ENCODE results near the gene IP6K3. TPM values are rescaled to one million over a fixed set of nuclear protein-coding genes. Genes with fewer than 3 reads are reported as not detected.

The IP6K3 gene
- polyA plus RNA-seq, 1 donor (not counting 4 experiments of a cell fraction or from before 2014, with no cell fraction given), result not detected

DNA sequence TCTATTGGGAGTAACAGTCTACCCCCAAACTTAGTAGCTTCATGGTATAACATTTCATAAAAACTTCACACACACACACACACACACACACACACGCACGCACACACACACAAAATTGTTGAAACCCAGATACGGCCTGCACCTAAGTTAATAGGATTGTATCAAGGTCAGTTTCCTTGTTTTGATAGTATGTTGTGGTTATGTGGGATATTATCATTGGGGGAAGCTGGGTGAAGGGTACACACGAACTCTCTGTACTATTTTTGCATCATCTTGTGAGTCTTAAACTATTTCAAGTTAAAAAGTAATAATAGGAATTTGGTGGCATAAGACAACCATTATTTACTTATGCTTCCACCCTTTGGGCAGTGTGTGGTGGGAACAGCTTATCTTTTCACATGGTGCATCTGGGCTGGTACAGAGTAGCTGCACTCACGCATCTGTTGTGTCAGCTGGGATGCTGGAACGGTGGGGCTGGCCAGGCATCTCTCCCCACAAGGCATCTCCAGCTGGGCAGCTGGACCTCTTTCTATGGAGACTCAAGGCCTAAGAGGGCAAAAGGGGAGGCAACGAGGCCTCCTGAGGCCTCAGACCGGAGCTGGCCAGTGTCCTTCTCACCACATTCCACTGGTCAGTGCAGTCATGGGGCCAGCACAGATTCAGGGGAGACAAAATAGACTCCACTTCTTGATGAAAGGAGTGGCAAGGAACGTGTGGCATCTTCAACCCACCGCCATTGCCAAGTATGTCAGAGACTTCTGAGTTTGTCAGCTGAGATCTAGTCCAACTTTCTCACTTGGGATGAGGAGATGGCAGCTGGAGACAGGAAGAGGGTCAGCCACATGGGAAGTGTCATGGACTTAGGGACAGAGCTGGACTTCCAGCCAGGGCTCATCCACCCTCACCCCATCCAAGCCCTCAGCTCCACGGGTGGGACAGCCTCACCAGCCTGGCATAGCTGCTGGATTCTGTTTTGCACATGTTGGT is 20.5 kb upstream of the IP6K3 start:
- peaks cover 0 to 3% of the 10 kb centered on the region in 2 experiments for H3K36me3 ChIP-seq (ENCODE audit: control insufficient read depth in 2 of 2, extremely low read depth in 1 of 2, insufficient read depth in 2 of 2, low read length in 2 of 2)
- no peaks in the 10 kb centered on the region for H3K9me3 ChIP-seq (ENCODE audit: control insufficient read depth, low read depth, low read length)
- peaks cover 12% of the 10 kb centered on the region for H3K27me3 ChIP-seq (ENCODE audit: control insufficient read depth, extremely low read depth, insufficient read depth, low read length)
- FAIRE-seq (no peak), DNase-seq (ENCODE audit: low read depth, low spot score) (no peak)
- no peak overlapping the region for H2AFZ ChIP-seq (ENCODE audit: control insufficient read depth, low read length)
- no peak overlapping the region for H3K9ac ChIP-seq (ENCODE audit: control insufficient read depth, extremely low read depth, insufficient read depth, low read length)
- no peak overlapping the region for H3K4me2 ChIP-seq (ENCODE audit: control insufficient read depth, extremely low read depth, insufficient read depth, low read depth, low read length)
- H3K4me1 ChIP-seq (ENCODE audit: control insufficient read depth, extremely low read depth, insufficient read depth, low read length), result peaks cover 14% of the 10 kb centered on the region
- dilution Hi-C loops (cut with MboI; ENCODE audit: extremely low pct_ligation_motif_present, low sequenced_read_pairs), result no loop called here
- H4K20me1 ChIP-seq (ENCODE audit: control insufficient read depth, extremely low read depth, insufficient read depth, low read length), result no peaks in the 10 kb centered on the region
- TF ChIP-seq CTCF (optimal IDR thresholded peaks at IDR 0.05 in 1 of 3, IDR thresholded peaks at IDR 0.05 in 1 of 3, conservative IDR thresholded peaks at IDR 0.05 in 1 of 3; ENCODE audit: extremely low read depth in 1 of 3, insufficient read depth in 2 of 3, low read length in 3 of 3) (no peak), EZH2 (IDR thresholded peaks at IDR 0.05; ENCODE audit: low read length) (no peak)
- no peak overlapping the region for H3K4me3 ChIP-seq (ENCODE audit: control insufficient read depth in 2 of 3, extremely low read depth in 1 of 3, insufficient read depth in 2 of 3, low read depth in 1 of 3, low read length in 3 of 3)
- H3K79me2 ChIP-seq (ENCODE audit: control insufficient read depth, insufficient read depth, low read length), result no peaks in the 10 kb centered on the region
- H3K27ac ChIP-seq (ENCODE audit: control insufficient read depth, insufficient read depth, low read length), result no peak overlapping the region
- no peaks in the 10 kb centered on the region for H3K9me1 ChIP-seq (ENCODE audit: control insufficient read depth, extremely low read depth, insufficient read depth, low read length)

DNA sequence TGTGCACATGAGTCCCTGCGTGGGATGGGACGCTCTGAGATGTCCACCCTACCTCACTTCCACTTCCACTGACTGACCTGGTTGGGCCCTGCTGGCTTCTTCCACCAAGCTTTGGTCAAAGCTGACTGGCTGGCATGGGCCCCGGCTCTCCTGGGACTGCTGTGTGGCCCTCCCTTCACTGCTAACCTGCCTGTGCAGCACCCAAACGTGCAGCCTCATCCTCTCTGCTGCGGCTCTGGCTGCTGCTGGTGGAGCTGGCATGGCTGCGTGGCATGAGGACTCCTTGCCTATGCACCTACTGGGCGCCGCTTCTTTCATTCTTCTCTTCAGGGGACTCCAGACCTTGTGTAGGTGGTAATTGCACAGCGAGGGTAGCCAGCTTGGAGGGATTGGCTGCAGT is 18.7 kb upstream of the IP6K3 start:
- H3K27me3 ChIP-seq (ENCODE audit: control insufficient read depth, extremely low read depth, insufficient read depth, low read length), result peaks cover 12% of the 10 kb centered on the region
- dilution Hi-C loops (cut with MboI; ENCODE audit: extremely low pct_ligation_motif_present, low sequenced_read_pairs), result no loop called here

More for the DNA sequence above, 18.7 kb upstream of the IP6K3 start:
- Histone ChIP-seq H3K4me1 (ENCODE audit: control insufficient read depth, extremely low read depth, insufficient read depth, low read length) (no peaks in the 10 kb centered on the region), H3K9ac (ENCODE audit: control insufficient read depth, extremely low read depth, insufficient read depth, low read length) (no peak overlapping the region), H2AFZ (ENCODE audit: control insufficient read depth, low read length) (no peak overlapping the region), H3K9me3 (ENCODE audit: control insufficient read depth, low read depth, low read length) (no peaks in the 10 kb centered on the region), H3K36me3 (ENCODE audit: control insufficient read depth in 2 of 2, extremely low read depth in 1 of 2, insufficient read depth in 2 of 2, low read length in 2 of 2) (no peaks in the 10 kb centered on the region), H3K79me2 (ENCODE audit: control insufficient read depth, insufficient read depth, low read length) (no peaks in the 10 kb centered on the region), H3K4me2 (ENCODE audit: control insufficient read depth, extremely low read depth, insufficient read depth, low read depth, low read length) (no peak overlapping the region), H3K9me1 (ENCODE audit: control insufficient read depth, extremely low read depth, insufficient read depth, low read length) (no peaks in the 10 kb centered on the region), H3K27ac (ENCODE audit: control insufficient read depth, insufficient read depth, low read length) (no peak overlapping the region), H4K20me1 (ENCODE audit: control insufficient read depth, extremely low read depth, insufficient read depth, low read length) (no peaks in the 10 kb centered on the region), H3K4me3 (ENCODE audit: control insufficient read depth in 2 of 3, extremely low read depth in 1 of 3, insufficient read depth in 2 of 3, low read depth in 1 of 3, low read length in 3 of 3) (no peak overlapping the region)
- FAIRE-seq (no peak), DNase-seq (ENCODE audit: low read depth, low spot score) (no peak)
- TF ChIP-seq EZH2 (IDR thresholded peaks at IDR 0.05; ENCODE audit: low read length) (no peak), CTCF (optimal IDR thresholded peaks at IDR 0.05 in 1 of 3, IDR thresholded peaks at IDR 0.05 in 1 of 3, conservative IDR thresholded peaks at IDR 0.05 in 1 of 3; ENCODE audit: extremely low read depth in 1 of 3, insufficient read depth in 2 of 3, low read length in 3 of 3) (no peak)

Data from keratinocyte (primary cell).